IMR-90 (cell line): ENCODE results near the gene HEYL. TPM values are rescaled to one million over a fixed set of nuclear protein-coding genes. Genes with fewer than 3 reads are reported as not detected.
A peak's percentile ranks its signal among the peaks of the same experiment; 100 is the strongest.

Experiments
- ATAC-seq: fragments of 200-7000 bp; cut with Tn5 transposase; 2 replicates; pipeline ENCODE4 v1.9.1; 2020; ENCODE audit warnings: low read depth, mild to moderate bottlenecking, moderate library complexity
- BruUV-seq: library from RNA; stranded (reverse); fragments of 400-500 nt; replicated peaks from 2 replicates; lab custom pipeline; 2021; lab: Mats Ljungman, UMichigan
- CTCF ChIA-PET: fragments of 300-600 bp; formaldehyde crosslinking; extraction: SDS; loops from one replicate; lab custom pipeline; 2021; ENCODE audit warnings: antibody characterized with exemption; lab: Yijun Ruan, JAX
- POLR2A ChIA-PET: fragments of 300-600 bp; sonication (Branson Sonifier 250); formaldehyde crosslinking; loops from one replicate; lab custom pipeline; 2022; ENCODE audit warnings: antibody characterized with exemption; ENCODE audit not compliant: unreplicated experiment; lab: Charles Lee
- DNase-seq: peaks from one replicate; pipeline ENCODE4 v3.0.0; 2013
- H2AFZ ChIP-seq: replicated peaks from 2 replicates; pipeline ENCODE3; 2013; ENCODE audit warnings: low read length, mild to moderate bottlenecking; ENCODE audit not compliant: poor library complexity
- H2AK5ac ChIP-seq: 2 replicates; pipeline ENCODE4 v1.6.1; 2013; ENCODE audit warnings: low read depth, low read length, inconsistent platforms
- H2AK9ac ChIP-seq: replicated peaks from 2 replicates; pipeline ENCODE3; 2013; ENCODE audit warnings: mild to moderate bottlenecking, low read depth, low read length, moderate library complexity; ENCODE audit not compliant: poor library complexity
- H2BK120ac ChIP-seq: 2 replicates; pipeline ENCODE4 v1.6.1; 2013; ENCODE audit warnings: low read depth, low read length, inconsistent platforms
- H2BK15ac ChIP-seq: 3 replicates; pipeline ENCODE4 v1.6.1; 2013; ENCODE audit warnings: low read depth, low read length, inconsistent platforms
- H2BK20ac ChIP-seq: 2 replicates; pipeline ENCODE4 v1.6.1; 2013; ENCODE audit warnings: low read depth, mild to moderate bottlenecking, inconsistent platforms, low read length, moderate library complexity
- H2BK5ac ChIP-seq: 2 replicates; pipeline ENCODE4 v1.6.1; 2013; ENCODE audit warnings: mild to moderate bottlenecking, low read depth, low read length, inconsistent platforms; ENCODE audit not compliant: poor library complexity, severe bottlenecking
- H3K14ac ChIP-seq: replicated peaks from 2 replicates; pipeline ENCODE4 v1.6.1; 2013; ENCODE audit warnings: low read depth, low read length, inconsistent platforms
- H3K18ac ChIP-seq: 2 replicates; pipeline ENCODE4 v1.6.1; 2013; ENCODE audit warnings: low read depth, low read length, control low read depth
- H3K23ac ChIP-seq: 2 replicates; pipeline ENCODE4 v1.6.1; 2013; ENCODE audit warnings: low read depth, low read length, inconsistent platforms
- H3K27ac ChIP-seq: 2 replicates; pipeline ENCODE4 v1.5.1; 2013; ENCODE audit warnings: mild to moderate bottlenecking, control low read depth, low read length; ENCODE audit not compliant: insufficient read depth
- H3K27me3 ChIP-seq: 2 replicates; pipeline ENCODE4 v1.6.1; 2013; ENCODE audit warnings: low read length; ENCODE audit not compliant: control insufficient read depth, insufficient read depth
- H3K36me3 ChIP-seq: 2 replicates; pipeline ENCODE4 v1.6.1; 2013; ENCODE audit warnings: low read length, mixed read lengths; ENCODE audit not compliant: control insufficient read depth, insufficient read depth
- H3K4ac ChIP-seq: 2 replicates; pipeline ENCODE4 v1.6.1; 2013; ENCODE audit warnings: low read depth, low read length, inconsistent platforms
- H3K4me1 ChIP-seq: 2 replicates; pipeline ENCODE4 v1.6.1; 2013; ENCODE audit warnings: low read length, mixed read lengths; ENCODE audit not compliant: control insufficient read depth, insufficient read depth
- H3K4me2 ChIP-seq: 2 replicates; pipeline ENCODE4 v1.6.1; 2013; ENCODE audit warnings: low read depth, mild to moderate bottlenecking, control low read depth, low read length, moderate library complexity
- H3K4me3 ChIP-seq: 2 replicates; pipeline ENCODE4 v1.5.1; 2013; ENCODE audit warnings: low read depth, mild to moderate bottlenecking, control low read depth, low read length, moderate library complexity; ENCODE audit not compliant: insufficient read depth
- H3K56ac ChIP-seq: 2 replicates; pipeline ENCODE4 v1.6.1; 2013; ENCODE audit warnings: low read length, inconsistent platforms; ENCODE audit not compliant: insufficient read depth; ENCODE audit errors: extremely low read depth
- H3K79me1 ChIP-seq, 2 experiments: 2 replicates each; pipeline ENCODE4 v1.6.1; 2013; ENCODE audit warnings: low read length in 2 of 2, inconsistent platforms in 1 of 2, low read depth in 1 of 2
- H3K9ac ChIP-seq: 2 replicates; pipeline ENCODE4 v1.6.1; 2013; ENCODE audit warnings: low read depth, low read length, control low read depth
- H3K9me1 ChIP-seq: 2 replicates; pipeline ENCODE4 v1.6.1; 2013; ENCODE audit warnings: low read length, inconsistent platforms; ENCODE audit not compliant: insufficient read depth
- H3K9me3 ChIP-seq: 2 replicates; pipeline ENCODE4 v1.6.1; 2013; ENCODE audit warnings: low read length; ENCODE audit not compliant: control insufficient read depth, insufficient read depth
- H4K20me1 ChIP-seq: 2 replicates; pipeline ENCODE4 v1.6.1; 2013; ENCODE audit warnings: low read length, inconsistent platforms; ENCODE audit not compliant: insufficient read depth
- H4K5ac ChIP-seq: 2 replicates; pipeline ENCODE4 v1.6.1; 2013; ENCODE audit warnings: mild to moderate bottlenecking, low read depth, low read length, control low read depth
- H4K8ac ChIP-seq, 2 experiments: 2 replicates each; pipeline ENCODE4 v1.6.1; 2013; ENCODE audit warnings: low read depth in 2 of 2, low read length in 2 of 2, control low read depth in 1 of 2, inconsistent platforms in 1 of 2
- H4K91ac ChIP-seq: 2 replicates; pipeline ENCODE4 v1.6.1; 2013; ENCODE audit warnings: low read depth, low read length, inconsistent platforms; ENCODE audit not compliant: insufficient read depth
- CEBPB ChIP-seq: IDR thresholded peaks from 2 replicates; pipeline ENCODE4 v1.6.1; 2012; ENCODE audit warnings: low read depth, low read length, improper control_type of control experiment
- CHD1 ChIP-seq: IDR thresholded peaks from 2 replicates; pipeline ENCODE4 v1.6.1; 2012; ENCODE audit warnings: low read depth, low read length, improper control_type of control experiment
- ELK1 ChIP-seq: fragments of 150-350 bp; IDR thresholded peaks from 2 replicates; pipeline ENCODE4 v1.6.1; 2016; ENCODE audit warnings: low read depth, mild to moderate bottlenecking, low read length, moderate library complexity, borderline replicate concordance
- MXI1 ChIP-seq: IDR thresholded peaks from 2 replicates; pipeline ENCODE4 v1.6.1; 2012; ENCODE audit warnings: low read depth, mild to moderate bottlenecking, low read length, moderate library complexity, borderline replicate concordance
- RAD21 ChIP-seq: IDR thresholded peaks from 2 replicates; pipeline ENCODE4 v1.6.1; 2012; ENCODE audit warnings: low read length, improper control_type of control experiment
- SMC3 ChIP-seq: fragments of 150-350 bp; IDR thresholded peaks from 2 replicates; pipeline ENCODE4 v1.6.1; 2016; ENCODE audit warnings: low read depth, mild to moderate bottlenecking, antibody characterized with exemption, low read length, moderate library complexity
- WGBS, 2 experiments: methylation state at CpG; one replicate each; pipeline versions ENCODE4 v1.1.5 to v1.1.7; 2013; ENCODE audit warnings: missing lambda C conversion rate in 2 of 2; ENCODE audit not compliant: insufficient read length in 1 of 2; ENCODE audit errors: extremely low coverage in 2 of 2; 5-methylcytosine and 5-hydroxymethylcytosine counted together
- dilution Hi-C: fragments of 300-500 bp; cut with HindIII; formaldehyde crosslinking; loops from one replicate; pipeline ENCODE4 v1.14.3; 2018; ENCODE audit warnings: low sequenced_read_pairs; ENCODE audit not compliant: unreplicated experiment
- in situ Hi-C: fragments of 300-500 bp; cut with MboI; formaldehyde crosslinking; loops from 3 replicates; pipeline ENCODE4 v1.14.3; 2019; ENCODE audit warnings: low sequenced_read_pairs, inconsistent platforms, mixed read lengths
- intact Hi-C: fragments of 100-400 bp; cut with micrococcal nuclease; formaldehyde crosslinking; loops from 2 replicates; pipeline ENCODE4 v1.10.0; 2022
- polyA plus RNA-seq, 3 experiments: library from polyadenylated mRNA; depleted of rRNA; stranded (reverse); fragments of >200 nt; gene quantifications; 2 replicates each; pipeline ENCODE4 v1.2.3, GENCODE V29; 2012; ENCODE audit warnings: low replicate concordance in 1 of 3
- total RNA-seq: library from RNA; depleted of rRNA; stranded (reverse); fragments of >200 nt; gene quantifications from 2 replicates; pipeline ENCODE4 v1.2.3, GENCODE V29; 2012

The HEYL gene
- total and polyA plus RNA-seq, 2 of the 4 experiments (the other 2 are of a cell fraction): 0.02 TPM; not detected in 1

- TF ChIP-seq RAD21 (no peak), SMC3 (no peak), MXI1 (no peak), CEBPB (peak; percentile 34), CHD1 (no peak), ELK1 (no peak)
- Histone ChIP-seq H3K36me3 (no peaks in the 10 kb centered on the region), H3K4me1 (no peaks in the 10 kb centered on the region; the same call in 1 of the 2 replicates), H3K9me1 (no peaks in the 10 kb centered on the region), H3K4ac (no peak overlapping the region), H2AK5ac (no peak overlapping the region), H4K91ac (no peak overlapping the region), H4K8ac (no peak overlapping the region), H3K9me3 (peaks cover 2% of the 10 kb centered on the region; the same call in 1 of the 2 replicates), H4K20me1 (no peaks in the 10 kb centered on the region; the same call in 1 of the 2 replicates), H3K27me3 (peaks cover 89% of the 10 kb centered on the region), H2BK15ac (no peak overlapping the region), H3K27ac (no peak overlapping the region), H3K4me2 (no peak overlapping the region), H3K56ac (no peak overlapping the region), H3K9ac (no peak overlapping the region), H3K4me3 (no peak overlapping the region), H2BK5ac (no peak overlapping the region), H3K18ac (no peak overlapping the region), H2BK20ac (no peak overlapping the region), H2AFZ (no peak overlapping the region), H4K5ac (no peak overlapping the region), H3K79me1 (no peaks in the 10 kb centered on the region), H2BK120ac (no peak overlapping the region), H3K23ac (no peak overlapping the region), H3K14ac (no peak overlapping the region), H2AK9ac (no peak overlapping the region)
- ChIA-PET CTCF (no interaction called here), POLR2A (no interaction called here)
- DNase-seq (no peak), ATAC-seq (no peak)
- intact Hi-C loops (no loop called here), dilution Hi-C loops (no loop called here), in situ Hi-C loops (no loop called here)
- BruUV-seq: no TSS peak
- no CpG with 5 or more reads among the region's 2 CpGs for WGBS, 2 experiments
Measured at GRCh38 chr1:39689214-39689613, 49.8 kb upstream of the HEYL start.
